ENCODE data around the gene SVOP.
"Not testable (repeated sequence)": the region's sequence is repeated elsewhere in the genome, so short reads cannot be mapped to it uniquely, and the experiment has no call there.

DNA sequence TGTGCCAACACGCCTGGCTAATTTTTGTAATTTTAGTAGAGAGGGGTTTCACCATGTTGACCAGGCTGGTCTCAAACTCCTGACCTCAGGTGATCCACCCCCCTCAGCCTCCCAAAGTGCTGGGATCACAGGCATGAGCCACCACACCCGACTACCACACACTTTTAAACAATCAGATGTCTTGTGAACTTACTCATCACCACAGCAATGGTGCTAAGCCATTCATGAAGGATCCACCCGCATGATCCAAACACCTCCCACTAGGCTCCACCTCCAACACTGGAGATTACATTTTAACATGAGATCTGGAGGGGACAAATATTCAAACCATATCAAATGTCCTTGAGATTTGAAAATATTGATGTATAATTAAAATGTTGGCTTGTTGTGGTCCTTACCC, 7.8 kb upstream of the SVOP start:
- TF ChIP-seq POLR2A (IDR thresholded peaks at IDR 0.05; ENCODE audit: low read length); MAZ (IDR thresholded peaks at IDR 0.05; ENCODE audit: borderline replicate concordance, low read depth, low read length); HOXA7 (CRISPR knock-in tag; IDR thresholded peaks at IDR 0.05); CEBPB (IDR thresholded peaks at IDR 0.05); JUN (IDR thresholded peaks at IDR 0.05); PHF8 (IDR thresholded peaks at IDR 0.05; ENCODE audit: borderline replicate concordance, low read depth); HOXB13 (CRISPR knock-in tag; IDR thresholded peaks at IDR 0.05; ENCODE audit: low read depth); RNF2 (IDR thresholded peaks at IDR 0.05; ENCODE audit: borderline replicate concordance, low read depth); GATA3 (IDR thresholded peaks at IDR 0.05; ENCODE audit: borderline replicate concordance): not testable (repeated sequence)
- TF ChIP-seq, protein P1, sequence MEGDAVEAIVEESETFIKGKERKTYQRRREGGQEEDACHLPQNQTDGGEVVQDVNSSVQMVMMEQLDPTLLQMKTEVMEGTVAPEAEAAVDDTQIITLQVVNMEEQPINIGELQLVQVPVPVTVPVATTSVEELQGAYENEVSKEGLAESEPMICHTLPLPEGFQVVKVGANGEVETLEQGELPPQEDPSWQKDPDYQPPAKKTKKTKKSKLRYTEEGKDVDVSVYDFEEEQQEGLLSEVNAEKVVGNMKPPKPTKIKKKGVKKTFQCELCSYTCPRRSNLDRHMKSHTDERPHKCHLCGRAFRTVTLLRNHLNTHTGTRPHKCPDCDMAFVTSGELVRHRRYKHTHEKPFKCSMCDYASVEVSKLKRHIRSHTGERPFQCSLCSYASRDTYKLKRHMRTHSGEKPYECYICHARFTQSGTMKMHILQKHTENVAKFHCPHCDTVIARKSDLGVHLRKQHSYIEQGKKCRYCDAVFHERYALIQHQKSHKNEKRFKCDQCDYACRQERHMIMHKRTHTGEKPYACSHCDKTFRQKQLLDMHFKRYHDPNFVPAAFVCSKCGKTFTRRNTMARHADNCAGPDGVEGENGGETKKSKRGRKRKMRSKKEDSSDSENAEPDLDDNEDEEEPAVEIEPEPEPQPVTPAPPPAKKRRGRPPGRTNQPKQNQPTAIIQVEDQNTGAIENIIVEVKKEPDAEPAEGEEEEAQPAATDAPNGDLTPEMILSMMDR (IDR thresholded peaks at IDR 0.05), result not testable (repeated sequence)
- TF ChIP-seq, protein P2, sequence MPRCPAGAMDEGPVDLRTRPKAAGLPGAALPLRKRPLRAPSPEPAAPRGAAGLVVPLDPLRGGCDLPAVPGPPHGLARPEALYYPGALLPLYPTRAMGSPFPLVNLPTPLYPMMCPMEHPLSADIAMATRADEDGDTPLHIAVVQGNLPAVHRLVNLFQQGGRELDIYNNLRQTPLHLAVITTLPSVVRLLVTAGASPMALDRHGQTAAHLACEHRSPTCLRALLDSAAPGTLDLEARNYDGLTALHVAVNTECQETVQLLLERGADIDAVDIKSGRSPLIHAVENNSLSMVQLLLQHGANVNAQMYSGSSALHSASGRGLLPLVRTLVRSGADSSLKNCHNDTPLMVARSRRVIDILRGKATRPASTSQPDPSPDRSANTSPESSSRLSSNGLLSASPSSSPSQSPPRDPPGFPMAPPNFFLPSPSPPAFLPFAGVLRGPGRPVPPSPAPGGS (IDR thresholded peaks at IDR 0.05), result not testable (repeated sequence)
- TF ChIP-seq, protein P3, sequence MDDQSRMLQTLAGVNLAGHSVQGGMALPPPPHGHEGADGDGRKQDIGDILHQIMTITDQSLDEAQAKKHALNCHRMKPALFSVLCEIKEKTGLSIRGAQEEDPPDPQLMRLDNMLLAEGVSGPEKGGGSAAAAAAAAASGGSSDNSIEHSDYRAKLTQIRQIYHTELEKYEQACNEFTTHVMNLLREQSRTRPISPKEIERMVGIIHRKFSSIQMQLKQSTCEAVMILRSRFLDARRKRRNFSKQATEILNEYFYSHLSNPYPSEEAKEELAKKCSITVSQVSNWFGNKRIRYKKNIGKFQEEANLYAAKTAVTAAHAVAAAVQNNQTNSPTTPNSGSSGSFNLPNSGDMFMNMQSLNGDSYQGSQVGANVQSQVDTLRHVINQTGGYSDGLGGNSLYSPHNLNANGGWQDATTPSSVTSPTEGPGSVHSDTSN (IDR thresholded peaks at IDR 0.05), result not testable (repeated sequence)
